Astrocyte of the spinal cord (primary cell): ENCODE data around the gene TEDDM1.

Experiments
- DNase-seq: peaks from one replicate; pipeline ENCODE4 v3.0.0; 2011; ENCODE audit warnings: low read depth, low spot score
- H3K4me3 ChIP-seq: 2 replicates; pipeline ENCODE4 v1.5.1; 2011; ENCODE audit warnings: low read depth, mild to moderate bottlenecking, low read length, moderate library complexity
- CTCF ChIP-seq: IDR thresholded peaks from 2 replicates; pipeline ENCODE4 v1.5.1; 2012; ENCODE audit warnings: low read depth, mild to moderate bottlenecking, low read length, inconsistent platforms
- in situ Hi-C: cut with HindIII; loops from 2 replicates; pipeline ENCODE4 v1.10.0; 2017; ENCODE audit warnings: low sequenced_read_pairs

TEDDM1 gene

GRCh38 chr1:182395906-182396305 is 4.6 kb downstream of the TEDDM1 start:
- in situ Hi-C loops = no loop called here
- TF ChIP-seq CTCF = no peak
- no peak for DNase-seq

GRCh38 chr1:182394055-182394775 is 6.3 kb downstream of the TEDDM1 start:
- DNase-seq = no peak
- in situ Hi-C loops = no loop called here
- H3K4me3 ChIP-seq = no peak overlapping the region
- no peak for TF ChIP-seq CTCF

More at GRCh38 chr1:182395906-182396305, 4.6 kb downstream of the TEDDM1 start:
- no peak overlapping the region for H3K4me3 ChIP-seq

- peak; percentile 29 for DNase-seq
- TF ChIP-seq CTCF = no peak
- H3K4me3 ChIP-seq = peak overlapping the region; percentile 81
- in situ Hi-C loops = no loop called here
These were observed 8.1 kb downstream of the TEDDM1 start for GRCh38 chr1:182392050-182393028.

GRCh38 chr1:182391362-182392049 is 9.0 kb downstream of the TEDDM1 start, which contains the start of gene GLUL:
GLUL (minus strand) TSS chr1:182391790; CDS start chr1:182388737, 3,053 bp downstream.
- TF ChIP-seq CTCF = peak; percentile 28
- H3K4me3 ChIP-seq = peak within 1 kb of the TSS; percentile 81
- in situ Hi-C loops = no loop called here
- DNase-seq = peak; percentile 95

- DNase-seq = no peak
- in situ Hi-C loops = no loop called here
- H3K4me3 ChIP-seq = peak overlapping the region; percentile 81
- TF ChIP-seq CTCF = no peak
These were observed 9.5 kb downstream of the TEDDM1 start for GRCh38 chr1:182391028-182391361.

- in situ Hi-C loops = no loop called here
These were observed 10.8 kb downstream of the TEDDM1 start for GRCh38 chr1:182389619-182390047.

More at GRCh38 chr1:182389619-182390047, 10.8 kb downstream of the TEDDM1 start:
- no peak for DNase-seq
- H3K4me3 ChIP-seq = peak overlapping the region; percentile 81
- no peak for TF ChIP-seq CTCF
